Brain microvascular endothelial cell (primary cell): ENCODE results near the gene KRTAP1-1.
"Not testable (repeated sequence)": the region's sequence is repeated elsewhere in the genome, so short reads cannot be mapped to it uniquely, and the experiment has no call there.

Source experiments
- DNase-seq: peaks from one replicate; pipeline ENCODE4 v3.0.0-alpha.2; 2020
- H3K27ac ChIP-seq: fragments of 250-450 bp; sonication (Bioruptor Pico); 2 replicates; pipeline ENCODE4 v1.5.1; 2020; ENCODE audit warnings: mild to moderate bottlenecking, moderate library complexity
- H3K27me3 ChIP-seq: fragments of 250-450 bp; sonication (Bioruptor Pico); replicated peaks from 2 replicates; pipeline ENCODE4 v1.5.1; 2020; ENCODE audit warnings: mild to moderate bottlenecking
- H3K36me3 ChIP-seq: fragments of 250-450 bp; sonication (Bioruptor Pico); replicated peaks from 2 replicates; pipeline ENCODE4 v1.5.1; 2020; ENCODE audit warnings: mild to moderate bottlenecking
- H3K4me3 ChIP-seq: 2 replicates; pipeline ENCODE4 v1.5.1; 2011; ENCODE audit warnings: low read depth, mild to moderate bottlenecking, control low read depth, low read length, moderate library complexity
- in situ Hi-C: cut with HindIII; loops from 2 replicates; pipeline ENCODE4 v1.10.0; 2017; ENCODE audit warnings: low sequenced_read_pairs, low pct_ligation_motif_present
- TF ChIP-seq, protein P1 (sequence below): IDR thresholded peaks from 2 replicates; pipeline ENCODE4 v1.5.1; 2011; ENCODE audit warnings: low read depth, mild to moderate bottlenecking, moderate library complexity, low read length, control low read depth, inconsistent platforms; ENCODE audit errors: missing control alignments

The KRTAP1-1 gene

DNA sequence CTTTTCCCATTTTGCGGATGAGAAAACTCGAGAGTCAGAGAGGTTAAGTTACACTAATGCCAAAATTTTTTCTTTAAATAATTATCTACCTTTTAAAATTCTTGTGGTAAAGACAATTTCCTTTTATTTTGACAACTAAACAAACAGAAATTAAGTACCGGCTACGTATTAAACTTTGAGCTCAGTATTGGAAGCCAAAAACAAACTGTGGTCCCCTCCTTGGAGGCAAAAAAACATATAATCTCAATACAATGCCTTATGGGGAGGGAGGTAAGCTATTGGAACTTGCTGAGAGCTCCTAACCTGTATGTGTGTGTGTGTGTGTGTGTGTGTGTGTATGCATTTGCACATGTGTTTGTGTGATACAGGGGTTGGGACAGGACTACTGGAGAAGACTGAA is 22.2 kb upstream of the KRTAP1-1 start:
- H3K27ac ChIP-seq = no peak overlapping the region
- in situ Hi-C loops = no loop called here
- DNase-seq = no peak
- H3K27me3 ChIP-seq = no peaks in the 10 kb centered on the region
- no peak overlapping the region for H3K4me3 ChIP-seq
- TF ChIP-seq, protein P1, sequence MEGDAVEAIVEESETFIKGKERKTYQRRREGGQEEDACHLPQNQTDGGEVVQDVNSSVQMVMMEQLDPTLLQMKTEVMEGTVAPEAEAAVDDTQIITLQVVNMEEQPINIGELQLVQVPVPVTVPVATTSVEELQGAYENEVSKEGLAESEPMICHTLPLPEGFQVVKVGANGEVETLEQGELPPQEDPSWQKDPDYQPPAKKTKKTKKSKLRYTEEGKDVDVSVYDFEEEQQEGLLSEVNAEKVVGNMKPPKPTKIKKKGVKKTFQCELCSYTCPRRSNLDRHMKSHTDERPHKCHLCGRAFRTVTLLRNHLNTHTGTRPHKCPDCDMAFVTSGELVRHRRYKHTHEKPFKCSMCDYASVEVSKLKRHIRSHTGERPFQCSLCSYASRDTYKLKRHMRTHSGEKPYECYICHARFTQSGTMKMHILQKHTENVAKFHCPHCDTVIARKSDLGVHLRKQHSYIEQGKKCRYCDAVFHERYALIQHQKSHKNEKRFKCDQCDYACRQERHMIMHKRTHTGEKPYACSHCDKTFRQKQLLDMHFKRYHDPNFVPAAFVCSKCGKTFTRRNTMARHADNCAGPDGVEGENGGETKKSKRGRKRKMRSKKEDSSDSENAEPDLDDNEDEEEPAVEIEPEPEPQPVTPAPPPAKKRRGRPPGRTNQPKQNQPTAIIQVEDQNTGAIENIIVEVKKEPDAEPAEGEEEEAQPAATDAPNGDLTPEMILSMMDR = no peak
- H3K36me3 ChIP-seq = no peaks in the 10 kb centered on the region

DNA sequence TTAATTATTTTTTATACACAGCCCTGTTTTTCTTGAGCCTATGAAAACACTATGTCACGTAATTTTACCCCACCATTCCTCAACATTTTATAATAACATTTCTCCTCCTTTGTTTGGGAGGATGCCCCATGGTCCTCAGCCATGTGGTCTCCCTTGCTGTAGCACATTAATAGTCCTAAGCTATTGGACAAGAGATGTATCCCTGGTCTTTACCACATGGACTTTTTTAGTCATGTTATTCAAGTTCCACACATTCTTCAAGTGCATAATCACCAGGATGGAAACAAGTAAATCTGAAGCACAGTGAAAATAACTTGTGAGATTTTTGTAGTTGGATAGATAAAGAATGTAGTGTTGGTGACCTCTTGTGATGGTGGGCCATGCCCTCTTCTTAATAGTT is 20.7 kb upstream of the KRTAP1-1 start:
- in situ Hi-C loops = no loop called here

DNA sequence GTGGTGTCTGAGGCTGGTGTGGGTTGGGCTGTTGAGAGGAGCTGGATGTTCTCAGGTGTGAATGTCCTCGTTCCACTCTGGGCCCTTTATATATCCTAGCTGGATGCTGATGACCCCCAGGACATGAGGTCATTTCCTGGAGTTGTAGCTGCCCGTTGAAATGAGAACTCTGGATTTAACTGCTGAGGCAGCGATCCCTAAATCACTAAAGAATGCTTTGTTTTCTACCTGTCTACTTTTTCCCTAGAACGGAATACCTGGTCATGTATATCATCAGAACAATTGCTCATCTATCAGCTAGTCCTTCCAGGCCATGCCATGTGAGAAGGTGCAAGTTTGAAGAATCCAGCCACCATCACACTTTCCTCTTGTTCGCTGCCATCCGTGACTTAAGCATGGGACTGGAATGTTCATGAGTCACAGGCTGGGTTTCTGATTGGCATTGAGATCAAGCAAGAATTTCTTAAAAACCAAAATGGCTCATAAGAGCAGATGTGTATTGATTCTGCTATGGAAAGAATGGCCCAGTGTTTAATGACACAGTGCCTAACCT is 18.9 kb upstream of the KRTAP1-1 start, which contains the start of gene KRTAP2-3:
TSS of gene KRTAP2-3 (minus strand) at position 63 of the 553 bp plus-strand sequence. CDS start 64 bp downstream, outside the sequence.
- peak; percentile 89 for DNase-seq
- TF ChIP-seq, protein P1 = no peak
- Histone ChIP-seq H3K27me3 (no peaks in the 10 kb centered on the region), H3K36me3 (no peaks in the 10 kb centered on the region), H3K27ac (peak within 1 kb of the TSS; percentile 89), H3K4me3 (no peak within 1 kb of the TSS)
- in situ Hi-C loops = no loop called here

More for the DNA sequence above, 20.7 kb upstream of the KRTAP1-1 start:
- H3K36me3 ChIP-seq = no peaks in the 10 kb centered on the region
- H3K4me3 ChIP-seq = no peak overlapping the region
- TF ChIP-seq, protein P1 = no peak
- peak; percentile 75 for DNase-seq
- H3K27ac ChIP-seq = peak overlapping the region; percentile 89
- H3K27me3 ChIP-seq = no peaks in the 10 kb centered on the region

DNA sequence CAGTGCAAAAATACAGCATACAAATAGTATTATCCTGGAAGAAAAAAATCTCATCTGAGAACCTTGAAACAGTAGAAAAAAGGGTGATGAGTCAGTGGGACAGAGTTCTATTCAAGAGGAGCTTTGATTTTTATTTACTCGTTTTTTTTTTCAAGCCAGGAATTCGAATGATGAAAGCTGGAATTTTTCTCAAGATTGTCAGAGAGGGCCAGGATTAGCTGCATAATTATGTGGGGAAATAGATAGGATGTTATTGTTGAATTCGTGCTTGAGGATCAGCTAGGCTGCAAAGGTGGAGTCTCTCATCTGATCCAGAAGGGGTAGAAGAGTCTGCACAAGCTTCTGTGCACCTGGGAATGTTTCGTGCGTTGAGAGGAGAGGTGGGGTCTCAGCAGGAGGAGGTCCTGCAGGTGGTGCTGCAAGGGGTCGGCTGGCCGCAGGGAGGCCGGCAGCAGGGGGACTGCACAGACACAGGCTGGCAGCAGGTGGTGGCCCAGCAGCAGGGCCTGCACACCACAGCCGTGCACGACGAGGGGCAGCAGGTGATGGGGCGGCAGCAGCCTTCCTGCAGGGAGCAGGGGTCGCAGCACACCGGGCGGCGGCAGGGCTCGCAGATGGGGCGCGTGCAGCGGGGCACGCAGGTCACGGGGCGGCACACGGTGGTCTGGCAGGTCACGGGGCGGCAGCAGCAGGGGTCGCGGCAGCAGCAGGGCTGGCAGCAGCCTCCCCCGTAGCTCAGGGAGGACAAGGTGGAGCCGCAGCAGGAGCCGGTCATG is 18.2 kb upstream of the KRTAP1-1 start:
- H3K27ac ChIP-seq = peak overlapping the region; percentile 89
- in situ Hi-C loops, H3K4me3 ChIP-seq: not testable (repeated sequence)

DNA sequence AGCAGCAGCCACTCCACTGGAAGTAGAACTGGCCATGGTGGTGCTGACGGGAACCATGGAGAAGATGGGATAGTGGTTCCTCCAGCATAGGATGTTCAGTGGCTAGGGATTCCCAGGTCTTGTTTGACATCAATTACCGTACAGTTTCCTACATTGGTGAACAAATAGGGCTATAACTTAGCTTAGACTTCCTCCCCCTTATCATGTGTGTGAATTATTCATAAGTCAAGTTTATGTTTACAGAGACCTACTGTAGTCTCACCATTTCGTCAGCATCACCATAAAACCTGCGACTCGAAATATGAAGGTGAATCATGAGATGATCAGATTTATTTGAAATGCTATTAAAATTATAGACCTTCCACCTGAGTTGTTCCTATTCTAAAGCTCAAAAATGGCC is 17.5 kb upstream of the KRTAP1-1 start:
- in situ Hi-C loops = no loop called here
- H3K27ac ChIP-seq = peak overlapping the region; percentile 71
- H3K4me3 ChIP-seq = no peak overlapping the region
- TF ChIP-seq, protein P1 = no peak
- H3K36me3 ChIP-seq = no peaks in the 10 kb centered on the region
- no peaks in the 10 kb centered on the region for H3K27me3 ChIP-seq
- no peak for DNase-seq

More for the DNA sequence above, 18.2 kb upstream of the KRTAP1-1 start:
- H3K36me3 ChIP-seq, H3K27me3 ChIP-seq: not testable (repeated sequence)
- DNase-seq = peak; percentile 51

DNA sequence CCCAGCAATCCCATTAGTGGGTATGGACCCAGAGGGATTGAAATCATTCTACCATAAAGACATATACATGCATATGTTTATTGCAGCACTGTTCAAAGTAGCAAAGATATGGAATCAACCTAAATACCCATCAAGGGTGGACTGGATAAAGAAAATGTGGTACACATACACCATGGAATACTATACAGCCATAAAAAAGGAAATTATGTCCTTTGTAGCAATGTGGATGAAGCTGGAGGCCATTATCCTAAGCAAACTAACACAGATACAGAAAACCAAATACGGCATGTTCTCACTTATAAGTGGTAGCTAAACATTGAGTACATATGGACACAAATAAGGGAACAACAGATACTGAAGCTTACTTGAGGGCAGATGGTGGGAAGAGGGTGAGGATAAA is 16.3 kb upstream of the KRTAP1-1 start:
- Histone ChIP-seq H3K36me3 (no peaks in the 10 kb centered on the region), H3K4me3 (no peak overlapping the region), H3K27me3 (no peaks in the 10 kb centered on the region), H3K27ac (no peak overlapping the region)
- DNase-seq = no peak
- TF ChIP-seq, protein P1 = no peak
- in situ Hi-C loops = no loop called here

DNA sequence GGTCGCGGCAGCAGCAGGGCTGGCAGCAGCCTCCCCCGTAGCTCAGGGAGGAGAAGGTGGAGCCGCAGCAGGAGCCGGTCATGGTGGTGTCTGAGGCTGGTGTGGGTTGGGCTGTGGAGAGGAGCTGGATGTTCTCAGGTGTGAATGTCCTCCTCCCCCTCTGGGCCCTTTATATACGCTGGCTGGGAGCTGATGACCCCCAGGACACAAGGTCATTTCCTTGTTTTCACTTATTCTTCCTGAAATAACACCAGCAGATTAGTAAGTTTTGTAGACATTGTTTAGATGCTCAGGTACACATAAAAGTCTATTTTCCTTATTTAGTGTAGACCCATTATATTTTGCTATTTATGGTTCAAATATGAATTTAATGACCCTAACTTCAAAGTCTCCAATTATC is 13.9 kb upstream of the KRTAP1-1 start, which contains the start of gene KRTAP2-2:
TSS of gene KRTAP2-2 (minus strand) at position 101 of the 400 bp plus-strand sequence. CDS start at position 82, 19 bp downstream.
- H3K4me3 ChIP-seq, in situ Hi-C loops: not testable (repeated sequence)

DNA sequence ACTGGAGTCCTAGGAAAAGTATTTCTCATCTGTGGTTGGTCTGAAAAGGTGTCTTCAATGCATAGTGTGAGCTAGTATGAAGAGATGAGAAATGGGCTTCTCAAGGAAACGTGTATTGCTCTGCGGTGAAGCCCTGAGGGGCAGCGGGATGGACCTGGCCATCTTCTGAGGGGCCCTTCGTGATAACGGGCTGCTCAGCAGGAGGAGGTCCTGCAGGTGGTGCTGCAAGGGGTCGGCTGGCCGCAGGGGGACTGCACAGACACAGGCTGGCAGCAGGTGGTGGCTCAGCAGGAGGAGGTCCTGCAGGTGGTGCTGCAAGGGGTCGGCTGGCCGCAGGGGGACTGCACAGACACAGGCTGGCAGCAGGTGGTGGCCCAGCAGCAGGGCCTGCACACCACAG is 13.3 kb upstream of the KRTAP1-1 start:
- H3K27ac ChIP-seq, in situ Hi-C loops, H3K27me3 ChIP-seq, DNase-seq, H3K36me3 ChIP-seq, H3K4me3 ChIP-seq: not testable (repeated sequence)

More for the DNA sequence above, 13.9 kb upstream of the KRTAP1-1 start, which contains the start of gene KRTAP2-2:
- H3K36me3 ChIP-seq, H3K27ac ChIP-seq, DNase-seq, H3K27me3 ChIP-seq: not testable (repeated sequence)
